ENCODE results near the gene SFSWAP.

DNA sequence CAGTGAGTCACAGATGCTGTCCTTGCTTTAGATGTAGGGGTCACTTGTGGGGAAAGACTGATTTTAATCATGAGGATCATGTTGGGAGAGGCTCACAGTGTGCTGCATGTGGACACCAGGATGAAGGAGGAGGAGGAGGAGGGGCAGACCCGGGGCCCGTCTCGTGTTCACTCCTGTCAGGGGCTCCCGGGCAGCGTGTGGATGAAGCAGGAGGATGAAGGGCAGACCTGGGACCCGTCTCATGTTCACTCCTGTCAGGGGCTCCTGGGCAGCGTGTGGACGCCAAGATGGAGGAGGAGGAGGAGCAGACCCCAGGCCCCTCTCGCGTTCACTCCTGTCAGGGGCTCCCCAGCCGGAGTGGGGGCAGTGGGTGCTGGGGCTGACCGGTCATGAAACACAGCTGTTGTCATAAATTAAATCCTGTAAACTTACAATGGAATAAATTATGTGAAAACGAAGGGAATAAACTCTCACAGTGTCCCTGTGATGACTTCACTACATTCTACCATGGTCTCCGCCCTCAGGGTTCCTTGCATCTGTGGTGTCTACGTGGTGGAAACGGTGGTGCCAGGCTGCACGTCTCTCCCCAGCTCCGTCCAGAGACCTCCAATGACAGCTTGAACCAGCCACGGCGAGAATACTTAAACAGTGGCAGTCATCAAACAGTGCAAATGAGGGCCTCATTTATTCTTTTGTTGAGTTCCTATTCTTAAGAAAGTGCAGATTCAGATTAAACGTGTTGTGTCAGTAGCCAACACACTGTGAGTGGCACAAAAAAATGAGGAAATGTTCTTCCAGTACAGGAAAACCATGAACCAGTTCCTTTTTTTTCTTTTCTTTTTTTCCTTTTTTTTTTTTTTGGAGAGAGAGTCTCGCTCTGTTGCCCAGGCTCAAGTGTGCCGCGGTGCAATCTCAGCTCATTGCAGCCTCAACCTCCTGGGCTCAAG is 37.7 kb upstream of the SFSWAP start:
- no peak for TF ChIP-seq GATA3 (IDR thresholded peaks at IDR 0.05; ENCODE audit: low read depth, low read length)
- no peak for TF ChIP-seq GATA2 (IDR thresholded peaks at IDR 0.05; ENCODE audit: low read depth, low read length)

All from SH-SY5Y (cell line).